ENCODE results near the gene ACOT6. TPM values are rescaled to one million over a fixed set of nuclear protein-coding genes. Genes with fewer than 3 reads are reported as not detected.

Gene ACOT6
- total and polyA plus RNA-seq, 9 of the 15 experiments (the other 6 are each of a cell fraction or from before 2014, with no cell fraction given), result not detected

DNA sequence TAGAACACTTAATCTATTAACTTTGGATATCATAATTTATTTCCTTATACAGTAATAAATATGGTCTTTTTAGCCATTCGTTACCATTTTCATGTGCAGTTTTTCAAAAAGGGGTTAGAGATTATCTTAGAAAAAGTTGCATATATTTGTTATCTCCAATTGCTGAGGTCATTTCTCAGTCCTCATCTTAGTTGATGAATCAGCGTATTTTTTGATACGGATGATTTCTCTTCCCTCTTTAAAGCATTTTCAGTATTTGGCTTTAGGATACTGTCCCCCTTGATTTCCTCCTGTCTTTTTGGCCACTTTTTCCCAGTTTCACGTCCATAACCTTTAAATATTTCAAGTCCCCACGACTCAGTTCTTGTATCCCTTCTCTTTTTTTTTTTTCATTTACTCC, 54.3 kb downstream of the ACOT6 start:
- BruUV-seq (replicated peaks), result no TSS peak
- no peak for FAIRE-seq
- no peak overlapping the region for H3K27ac ChIP-seq (ENCODE audit: extremely low read depth, low read depth, low read length)
- H3K9me3 ChIP-seq (replicated peaks; ENCODE audit: control insufficient read depth, insufficient read depth, low read depth, low read length), result no peaks in the 10 kb centered on the region
- H3K36me3 ChIP-seq (ENCODE audit: control insufficient read depth, insufficient read depth, low read length), result no peaks in the 10 kb centered on the region
- no peak overlapping the region for H3K9ac ChIP-seq (ENCODE audit: insufficient read depth in 1 of 2, low read depth in 2 of 2, low read length in 2 of 2)
- ChIA-PET POLR2A (no interaction called here), CTCF (ENCODE audit: low intra/inter-chr PET ratio) (no interaction called here)
- H3K79me2 ChIP-seq (ENCODE audit: control insufficient read depth, insufficient read depth, low read length), result no peaks in the 10 kb centered on the region
- no peak for DNase-seq (ENCODE audit: extremely low read depth in 1 of 4, low spot score in 3 of 4)
- intact Hi-C loops (cut with micrococcal nuclease), result no loop called here
- 7% methylated on average over 5 of the region's 5 CpGs for WGBS (ENCODE audit: insufficient coverage, low coverage, missing lambda C conversion rate)
- H3K27me3 ChIP-seq (ENCODE audit: control insufficient read depth in 2 of 2, insufficient read depth in 2 of 2, low read length in 2 of 2), result no peaks in the 10 kb centered on the region
- H3K9me1 ChIP-seq (ENCODE audit: control insufficient read depth, insufficient read depth, low read length), result no peaks in the 10 kb centered on the region
- peaks cover 0 to 4% of the 10 kb centered on the region in 2 experiments; a peak in 2 of 5 replicates for H3K4me1 ChIP-seq (replicated peaks in 1 of 2; ENCODE audit: control insufficient read depth in 2 of 2, insufficient read depth in 2 of 2, low read length in 2 of 2)
- no peak for ATAC-seq
- no peak overlapping the region for H3K4me2 ChIP-seq (ENCODE audit: insufficient read depth, low read length)
- in situ Hi-C loops (cut with MboI), result no loop called here
- peak; percentile 95 for TF ChIP-seq C11orf30 (IDR thresholded peaks at IDR 0.05; ENCODE audit: low read depth)
- TF ChIP-seq ATF7 (IDR thresholded peaks at IDR 0.05), result peak; percentile 25; the same call in 1 of the 2 replicates
- peak; percentile 44 for TF ChIP-seq NFE2 (IDR thresholded peaks at IDR 0.05; ENCODE audit: low read depth)
- no peak for TF ChIP-seq HOXB6 (CRISPR knock-in tag; IDR thresholded peaks at IDR 0.05; ENCODE audit: borderline replicate concordance)
- TF ChIP-seq ZNF316 (IDR thresholded peaks at IDR 0.05), result peak; percentile 97
- TF ChIP-seq MAFK (IDR thresholded peaks at IDR 0.05; ENCODE audit: low read length), result peak; percentile 86
- peak; percentile 83 for TF ChIP-seq MAFF (IDR thresholded peaks at IDR 0.05; ENCODE audit: low read length)
- TF ChIP-seq HLTF (IDR thresholded peaks at IDR 0.05), result no peak
- no peak for TF ChIP-seq JUND (IDR thresholded peaks at IDR 0.05; ENCODE audit: borderline replicate concordance, low read depth, low read length)
- 0 out of 3 replicates have a peak, but pooled peaks have one; percentile 36 for TF ChIP-seq JUND (tag; IDR thresholded peaks at IDR 0.05; ENCODE audit: borderline replicate concordance, low read depth, low read length)
- peak; percentile 95 for TF ChIP-seq MAFG (tag; conservative IDR thresholded peaks at IDR 0.05)
- TF ChIP-seq NCOA4 (IDR thresholded peaks at IDR 0.05; ENCODE audit: partially characterized antibody), result no peak
- TF ChIP-seq ARID1B (IDR thresholded peaks at IDR 0.05), result 0 out of 2 replicates have a peak, but pooled peaks have one; percentile 16
- H4K20me1 ChIP-seq (replicated peaks; ENCODE audit: control insufficient read depth, insufficient read depth, low read length), result no peaks in the 10 kb centered on the region
- no peak overlapping the region for H3K4me3 ChIP-seq
- no peak overlapping the region for H2AFZ ChIP-seq (ENCODE audit: low read depth, low read length)
